DLD1 (cell line): ENCODE measurements around the gene TMEM139.

Experiments
- in situ Hi-C: cut with HindIII; loops from 2 replicates; pipeline ENCODE4 v1.10.0; 2017; ENCODE audit warnings: low sequenced_read_pairs

Gene TMEM139

GRCh38 chr7:143321242-143321641, 36.5 kb downstream of the TMEM139 start:
- in situ Hi-C loops: no loop called here

- in situ Hi-C loops: no loop called here
Measured at GRCh38 chr7:143321734-143322133, 37.0 kb downstream of the TMEM139 start.

DNA sequence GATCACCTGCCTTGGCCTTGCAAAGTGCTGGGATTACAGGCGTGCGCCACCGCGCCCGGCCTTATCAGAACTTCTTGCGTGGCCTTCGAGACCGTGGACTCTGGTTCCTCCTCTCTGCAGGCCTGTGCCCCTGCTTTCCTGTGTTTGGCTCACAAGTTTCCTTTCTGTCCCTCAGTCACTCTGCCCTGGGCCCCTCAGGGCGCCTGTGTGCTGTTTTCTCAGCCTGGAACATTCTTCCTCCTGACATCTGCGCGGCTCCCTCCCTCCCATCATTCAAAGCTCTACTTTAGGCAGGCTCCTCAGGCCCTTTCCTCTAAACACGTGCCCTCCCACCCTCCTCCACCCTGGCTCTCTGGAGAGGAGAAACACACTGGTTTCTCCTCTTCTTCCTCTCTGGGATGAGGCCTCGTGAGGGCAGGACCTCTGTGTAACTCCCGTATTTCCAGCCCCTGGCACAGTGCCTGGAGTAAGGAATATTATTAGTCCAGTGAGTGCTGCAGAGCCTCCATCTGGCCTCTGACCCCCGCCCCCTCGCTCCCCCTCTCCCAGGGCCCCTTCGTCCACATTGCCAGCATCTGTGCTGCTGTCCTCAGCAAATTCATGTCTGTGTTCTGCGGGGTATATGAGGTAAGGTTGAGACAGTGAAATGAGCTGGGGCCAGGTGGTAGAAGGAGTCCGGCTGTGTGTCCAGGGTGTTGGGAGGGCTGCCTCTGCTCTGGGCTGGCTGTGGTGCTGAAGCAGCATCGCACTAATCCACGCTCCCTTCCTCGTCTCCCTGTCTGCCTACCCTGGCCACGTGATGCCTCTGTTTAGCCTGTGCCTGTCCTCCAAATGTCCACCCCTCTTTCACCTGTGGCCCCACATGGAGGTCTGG, 38.2 kb downstream of the TMEM139 start:
- in situ Hi-C loops: no loop called here

GRCh38 chr7:143323653-143324052, 38.9 kb downstream of the TMEM139 start:
- in situ Hi-C loops: no loop called here

DNA sequence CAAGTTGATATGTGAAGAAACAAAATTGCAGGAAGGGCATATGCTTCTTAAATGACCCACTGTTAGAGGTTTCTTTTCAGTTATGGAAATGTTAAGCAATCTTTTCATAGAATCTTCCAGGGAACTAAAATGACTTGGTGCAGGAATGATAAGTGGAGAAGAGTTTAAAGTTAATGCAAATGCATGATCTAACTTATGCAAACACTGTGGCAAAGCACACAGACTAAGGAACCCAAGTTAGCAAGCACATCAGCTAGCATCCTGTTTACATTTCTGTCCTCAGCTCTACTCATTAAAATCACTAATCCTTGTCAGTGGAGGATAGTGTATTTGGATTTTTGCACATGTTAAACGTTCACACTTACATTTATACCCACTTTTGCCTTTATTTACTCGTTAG, 40.5 kb downstream of the TMEM139 start:
- in situ Hi-C loops: no loop called here

GRCh38 chr7:143327903-143328302, 43.1 kb downstream of the TMEM139 start:
- in situ Hi-C loops: no loop called here

- in situ Hi-C loops: no loop called here
Measured at GRCh38 chr7:143329471-143330170, 44.9 kb downstream of the TMEM139 start.

DNA sequence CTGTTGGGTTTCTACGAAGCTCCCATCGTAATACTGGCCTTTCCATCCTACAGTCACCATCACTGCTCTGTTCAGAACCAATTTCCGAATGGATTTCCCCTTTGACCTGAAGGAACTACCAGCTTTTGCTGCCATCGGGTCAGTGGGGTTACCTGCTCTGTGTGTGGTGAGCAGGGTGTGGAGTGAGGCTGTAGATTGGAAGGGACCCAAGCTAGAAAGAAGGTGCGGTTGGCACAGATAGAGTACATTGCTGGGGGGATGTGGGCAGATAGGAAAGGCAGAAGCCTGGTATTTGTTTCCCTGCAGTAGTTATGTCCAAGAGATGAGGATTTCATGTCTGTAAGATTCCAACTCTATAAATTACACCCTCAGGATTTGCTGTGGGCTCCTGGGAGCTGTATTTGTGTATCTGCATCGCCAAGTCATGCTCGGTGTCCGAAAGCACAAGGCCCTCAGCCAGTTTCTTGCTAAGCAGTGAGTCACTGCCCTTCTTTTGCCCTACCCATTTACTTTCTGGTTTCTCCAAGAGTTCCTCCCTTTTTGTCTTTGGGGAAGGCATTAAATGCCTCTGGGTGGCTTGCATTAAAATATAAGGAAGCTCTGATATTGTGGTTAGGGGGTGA, 46.5 kb downstream of the TMEM139 start:
- in situ Hi-C loops: no loop called here

DNA sequence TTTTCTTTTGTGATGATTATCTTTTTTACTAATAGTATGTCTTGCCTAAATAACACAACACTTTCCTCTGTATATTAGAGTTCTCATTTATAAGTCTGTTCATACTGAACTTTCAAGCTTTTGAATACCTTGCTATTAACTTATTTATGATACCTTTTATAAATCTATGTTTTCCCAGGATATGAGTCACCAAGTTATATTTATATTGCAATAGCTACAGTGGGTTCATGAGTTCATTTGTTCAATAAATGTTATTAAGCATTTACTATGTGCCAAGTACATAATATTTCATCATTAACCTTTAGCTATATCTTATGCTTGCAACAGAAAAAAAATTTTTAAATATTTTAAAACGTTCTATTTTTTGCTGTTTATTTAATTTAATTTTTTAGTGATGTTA, 49.5 kb downstream of the TMEM139 start:
- in situ Hi-C loops: no loop called here

GRCh38 chr7:143337216-143337615, 52.5 kb downstream of the TMEM139 start:
- in situ Hi-C loops: no loop called here
